ENCODE measurements around the gene SMYD1. TPM values are rescaled to one million over a fixed set of nuclear protein-coding genes. Genes with fewer than 3 reads are reported as not detected.

SMYD1 gene
- total and polyA plus RNA-seq, 10 of the 15 experiments (the other 5 are each of a cell fraction or from before 2014, with no cell fraction given), result 0.09 TPM; not detected in 9

GRCh38 chr2:88077080-88077479 lies 9.5 kb downstream of the SMYD1 start:
- POLR2A ChIA-PET, result no interaction called here
- SMC1A ChIA-PET (ENCODE audit: uncharacterized antibody, unreplicated experiment), result no interaction called here
- H3K4me1 ChIP-seq (ENCODE audit: control insufficient read depth, insufficient read depth, low read length), result no peaks in the 10 kb centered on the region
- H3K9me3 ChIP-seq (replicated peaks; ENCODE audit: control insufficient read depth, insufficient read depth, low read length), result no peaks in the 10 kb centered on the region
- TF ChIP-seq ATF7 (IDR thresholded peaks at IDR 0.05; ENCODE audit: low read depth) (no peak), IRF4 (IDR thresholded peaks at IDR 0.05; ENCODE audit: low read depth, low read length) (no peak), JUND (IDR thresholded peaks at IDR 0.05; ENCODE audit: low read depth, low read length) (no peak), IKZF1 (conservative IDR thresholded peaks at IDR 0.05) (no peak), BMI1 (IDR thresholded peaks at IDR 0.05; ENCODE audit: borderline replicate concordance) (no peak), SKIL (IDR thresholded peaks at IDR 0.05; ENCODE audit: low read depth, poor library complexity, severe bottlenecking) (no peak), MEF2A (IDR thresholded peaks at IDR 0.05; ENCODE audit: insufficient read depth, low read depth, low read length) (no peak), MTA3 (IDR thresholded peaks at IDR 0.05; ENCODE audit: borderline replicate concordance, low read length) (no peak), SIX5 (IDR thresholded peaks at IDR 0.05; ENCODE audit: low read depth, low read length, severe bottlenecking) (no peak), ZNF24 (IDR thresholded peaks at IDR 0.05) (no peak), NFYA (IDR thresholded peaks at IDR 0.05; ENCODE audit: borderline replicate concordance, low read depth, low read length) (no peak), EGR1 (IDR thresholded peaks at IDR 0.05; ENCODE audit: borderline replicate concordance in 1 of 2, low read depth in 2 of 2, low read length in 2 of 2) (no peak)
- H3K9ac ChIP-seq (ENCODE audit: control insufficient read depth, insufficient read depth, low read length), result no peak overlapping the region
- peaks cover 0 to 2% of the 10 kb centered on the region in 2 experiments; a peak in 1 of 4 replicates for H3K27me3 ChIP-seq (replicated peaks in 1 of 2; ENCODE audit: control insufficient read depth in 2 of 2, insufficient read depth in 2 of 2, low read length in 1 of 2)
- in situ Hi-C loops (cut with MboI) (no loop called here), intact Hi-C loops (cut with micrococcal nuclease; ENCODE audit: unreplicated experiment) (no loop called here)
- ATAC-seq, result no peak
- H3K27ac ChIP-seq (ENCODE audit: control insufficient read depth, insufficient read depth), result no peak overlapping the region
- no peak overlapping the region for H3K4me3 ChIP-seq
- BruUV-seq (replicated peaks), result no TSS peak
- no peak for DNase-seq (ENCODE audit: low read depth, low spot score)
- H2AFZ ChIP-seq (ENCODE audit: control insufficient read depth, low read depth, low read length), result no peak overlapping the region
- 58% methylated on average over 8 of the region's 8 CpGs for WGBS (ENCODE audit: insufficient coverage, insufficient replicate concordance, low lambda C conversion rate, missing lambda C conversion rate)
- no peaks in the 10 kb centered on the region for H3K36me3 ChIP-seq (ENCODE audit: control insufficient read depth in 2 of 2, insufficient read depth in 2 of 2, low read length in 1 of 2)
- no peaks in the 10 kb centered on the region for H3K79me2 ChIP-seq (ENCODE audit: control insufficient read depth, insufficient read depth, low read length)
- H3K4me2 ChIP-seq (ENCODE audit: control insufficient read depth, insufficient read depth), result no peak overlapping the region
- no peak for FAIRE-seq
- RAD21 ChIA-PET (ENCODE audit: unreplicated experiment), result no interaction called here
- CTCF ChIA-PET, result interaction anchor here (1.2 to 2.1 kb wide), 3 partner anchors 13 to 17 kb away, joined by 3 to 11 read pairs (median 5); no protein-coding TSS in a partner anchor
- H4K20me1 ChIP-seq (ENCODE audit: control insufficient read depth, insufficient read depth), result no peaks in the 10 kb centered on the region

Measured in GM12878 (cell line).